ENCODE data around the gene CMTM1. TPM values are rescaled to one million over a fixed set of nuclear protein-coding genes. Genes with fewer than 3 reads are reported as not detected.

CMTM1 gene
- total RNA-seq, 3 donors from 2014 or later, result 1.6 to 2.9 (median 1.9) TPM

DNA sequence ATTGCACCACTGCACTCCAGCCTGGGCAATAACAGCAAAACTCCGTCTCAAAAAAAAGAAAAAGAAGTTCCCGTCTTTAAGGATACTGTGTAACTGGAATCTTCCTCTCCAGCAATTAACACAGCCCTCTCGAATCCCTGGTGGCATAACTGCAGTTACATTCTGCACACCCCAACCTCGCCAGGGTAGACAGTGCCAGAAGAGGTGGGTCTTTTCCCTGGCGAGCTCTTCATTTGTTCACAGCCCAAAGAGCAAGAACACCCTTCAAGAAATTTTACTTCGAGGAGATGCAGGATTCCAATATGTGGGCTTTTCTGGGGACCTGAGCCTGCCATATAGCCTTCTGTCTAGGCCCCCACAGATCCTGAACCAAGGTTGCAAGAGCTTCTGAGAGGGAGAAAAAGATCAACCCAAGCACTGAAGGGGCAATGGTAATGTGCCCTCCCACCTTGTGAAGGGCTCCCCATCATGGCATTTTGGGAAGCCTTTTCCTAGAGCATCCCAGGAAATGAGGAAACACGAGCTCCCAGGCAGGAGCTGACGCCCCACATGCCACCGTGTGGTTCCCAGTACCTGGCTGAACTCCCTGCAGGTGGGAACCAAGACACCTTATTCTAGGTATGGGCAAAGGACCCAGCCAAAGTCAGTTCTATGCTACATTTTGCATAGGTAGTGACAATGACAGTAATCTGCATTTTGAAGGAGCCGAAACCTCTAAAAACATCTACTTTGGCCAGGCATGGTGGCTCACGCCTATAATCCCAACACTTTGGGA lies 43.2 kb upstream of the CMTM1 start:
- no peak overlapping the region for H3K4me3 ChIP-seq
- peak overlapping the region; percentile 76 to 86 for H3K27ac ChIP-seq
- peaks cover 3 to 8% of the 10 kb centered on the region in 2 donors for H3K4me1 ChIP-seq
- H3K27me3 ChIP-seq, result no peaks in the 10 kb centered on the region
- H3K9me3 ChIP-seq, result no peaks in the 10 kb centered on the region
- no peak for TF ChIP-seq POLR2AphosphoS5 (IDR thresholded peaks at IDR 0.05)
- TF ChIP-seq, protein P1, sequence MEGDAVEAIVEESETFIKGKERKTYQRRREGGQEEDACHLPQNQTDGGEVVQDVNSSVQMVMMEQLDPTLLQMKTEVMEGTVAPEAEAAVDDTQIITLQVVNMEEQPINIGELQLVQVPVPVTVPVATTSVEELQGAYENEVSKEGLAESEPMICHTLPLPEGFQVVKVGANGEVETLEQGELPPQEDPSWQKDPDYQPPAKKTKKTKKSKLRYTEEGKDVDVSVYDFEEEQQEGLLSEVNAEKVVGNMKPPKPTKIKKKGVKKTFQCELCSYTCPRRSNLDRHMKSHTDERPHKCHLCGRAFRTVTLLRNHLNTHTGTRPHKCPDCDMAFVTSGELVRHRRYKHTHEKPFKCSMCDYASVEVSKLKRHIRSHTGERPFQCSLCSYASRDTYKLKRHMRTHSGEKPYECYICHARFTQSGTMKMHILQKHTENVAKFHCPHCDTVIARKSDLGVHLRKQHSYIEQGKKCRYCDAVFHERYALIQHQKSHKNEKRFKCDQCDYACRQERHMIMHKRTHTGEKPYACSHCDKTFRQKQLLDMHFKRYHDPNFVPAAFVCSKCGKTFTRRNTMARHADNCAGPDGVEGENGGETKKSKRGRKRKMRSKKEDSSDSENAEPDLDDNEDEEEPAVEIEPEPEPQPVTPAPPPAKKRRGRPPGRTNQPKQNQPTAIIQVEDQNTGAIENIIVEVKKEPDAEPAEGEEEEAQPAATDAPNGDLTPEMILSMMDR (IDR thresholded peaks at IDR 0.05), result no peak
- TF ChIP-seq POLR2A (IDR thresholded peaks at IDR 0.05), result no peak
- intact Hi-C loops (cut with DNase I; ENCODE audit: low total_unique reads), result no loop called here
- no peaks in the 10 kb centered on the region for H3K36me3 ChIP-seq
- DNase-seq (ENCODE audit: low spot score in 2 of 2), result no peak

GRCh38 chr16:66523861-66524354 lies 42.3 kb upstream of the CMTM1 start:
- intact Hi-C loops (cut with DNase I; ENCODE audit: low total_unique reads), result no loop called here
- Histone ChIP-seq H3K27ac (peak overlapping the region; percentile 32 to 76), H3K4me3 (no peak overlapping the region), H3K4me1 (peaks cover 3 to 7% of the 10 kb centered on the region in 2 donors), H3K27me3 (no peaks in the 10 kb centered on the region), H3K9me3 (no peaks in the 10 kb centered on the region), H3K36me3 (no peaks in the 10 kb centered on the region)
- no peak for DNase-seq (ENCODE audit: low spot score in 2 of 2)
- TF ChIP-seq POLR2AphosphoS5 (IDR thresholded peaks at IDR 0.05) (no peak), POLR2A (IDR thresholded peaks at IDR 0.05) (no peak)
- TF ChIP-seq, protein P1 (IDR thresholded peaks at IDR 0.05), result no peak

DNA sequence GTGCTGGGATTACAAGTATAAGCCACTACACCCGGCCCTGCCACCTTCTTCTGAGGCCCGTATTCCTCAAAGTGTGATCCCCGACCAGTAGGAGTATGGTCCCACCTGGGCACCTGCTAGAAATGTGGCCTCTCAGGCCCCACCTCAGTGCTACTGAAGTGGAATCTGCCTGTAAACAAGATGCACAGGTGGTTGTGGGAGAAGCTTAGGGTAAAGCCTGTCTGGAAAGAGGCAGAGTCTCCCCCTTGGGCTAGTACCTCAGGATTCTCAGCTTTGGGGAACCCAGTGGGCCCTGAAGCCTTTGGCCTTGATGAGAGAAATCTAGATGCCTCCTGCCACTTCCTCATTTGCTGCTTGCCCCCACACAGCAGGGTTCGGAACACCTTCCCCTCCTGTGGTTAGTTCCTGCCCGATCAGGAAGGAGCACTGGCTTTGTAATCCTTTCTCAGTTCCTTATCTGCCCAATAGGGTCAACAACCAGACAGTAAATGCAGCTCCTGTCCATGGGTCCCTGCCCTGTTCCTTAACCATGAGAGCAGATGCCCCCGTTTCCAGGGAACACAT lies 41.6 kb upstream of the CMTM1 start:
- DNase-seq (ENCODE audit: low spot score in 2 of 2), result no peak
- peaks cover 3 to 7% of the 10 kb centered on the region in 2 donors for H3K4me1 ChIP-seq

GRCh38 chr16:66525396-66526180 lies 40.7 kb upstream of the CMTM1 start:
- intact Hi-C loops (cut with DNase I; ENCODE audit: low total_unique reads), result no loop called here
- H3K4me1 ChIP-seq, result peaks cover 3 to 7% of the 10 kb centered on the region in 2 donors
- H3K27me3 ChIP-seq, result no peaks in the 10 kb centered on the region
- H3K27ac ChIP-seq, result peak overlapping the region; percentile 23 to 76
- no peak for TF ChIP-seq POLR2AphosphoS5 (IDR thresholded peaks at IDR 0.05)
- TF ChIP-seq POLR2A (IDR thresholded peaks at IDR 0.05), result no peak
- TF ChIP-seq, protein P1 (IDR thresholded peaks at IDR 0.05), result no peak
- DNase-seq (ENCODE audit: low spot score in 2 of 2), result no peak
- no peak overlapping the region for H3K4me3 ChIP-seq
- H3K9me3 ChIP-seq, result no peaks in the 10 kb centered on the region
- H3K36me3 ChIP-seq, result no peaks in the 10 kb centered on the region

More for the DNA sequence above, 41.6 kb upstream of the CMTM1 start:
- Histone ChIP-seq H3K4me3 (no peak overlapping the region), H3K36me3 (no peaks in the 10 kb centered on the region), H3K27me3 (no peaks in the 10 kb centered on the region), H3K27ac (peak overlapping the region; percentile 65 to 76), H3K9me3 (no peaks in the 10 kb centered on the region)
- TF ChIP-seq POLR2AphosphoS5 (IDR thresholded peaks at IDR 0.05) (no peak), POLR2A (IDR thresholded peaks at IDR 0.05) (no peak)
- intact Hi-C loops (cut with DNase I; ENCODE audit: low total_unique reads), result no loop called here

DNA sequence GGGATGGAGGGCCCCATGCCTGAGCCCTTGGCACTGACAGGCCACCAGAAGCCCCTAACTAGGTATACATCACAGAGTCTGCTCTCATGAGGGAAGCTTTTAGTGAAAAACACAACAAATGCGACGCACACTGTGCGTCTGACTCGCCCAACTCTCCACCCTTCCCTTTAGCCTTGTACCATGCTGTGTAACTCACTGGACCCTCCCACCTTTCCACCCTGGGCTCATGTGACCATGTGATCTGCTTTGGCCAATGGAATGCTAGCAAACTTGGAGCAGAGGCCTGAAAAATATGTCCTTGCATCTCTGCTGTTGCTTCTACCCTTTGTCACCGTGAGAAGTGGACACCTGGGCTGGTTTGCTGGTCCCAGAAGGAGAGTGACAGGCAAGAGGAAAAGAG lies 37.9 kb upstream of the CMTM1 start:
- Histone ChIP-seq H3K4me3 (no peak overlapping the region), H3K4me1 (no peaks in the 10 kb centered on the region), H3K36me3 (peaks cover 7% of the 10 kb centered on the region), H3K27me3 (no peaks in the 10 kb centered on the region), H3K27ac (no peak overlapping the region), H3K9me3 (no peaks in the 10 kb centered on the region)
- TF ChIP-seq POLR2AphosphoS5 (IDR thresholded peaks at IDR 0.05) (no peak), POLR2A (IDR thresholded peaks at IDR 0.05) (no peak)
- TF ChIP-seq, protein P1 (IDR thresholded peaks at IDR 0.05), result no peak
- no peak for DNase-seq (ENCODE audit: low spot score in 2 of 2)
- intact Hi-C loops (cut with DNase I; ENCODE audit: low total_unique reads), result no loop called here
